Measurements from ENCODE around the gene RGP1.

The RGP1 gene

DNA sequence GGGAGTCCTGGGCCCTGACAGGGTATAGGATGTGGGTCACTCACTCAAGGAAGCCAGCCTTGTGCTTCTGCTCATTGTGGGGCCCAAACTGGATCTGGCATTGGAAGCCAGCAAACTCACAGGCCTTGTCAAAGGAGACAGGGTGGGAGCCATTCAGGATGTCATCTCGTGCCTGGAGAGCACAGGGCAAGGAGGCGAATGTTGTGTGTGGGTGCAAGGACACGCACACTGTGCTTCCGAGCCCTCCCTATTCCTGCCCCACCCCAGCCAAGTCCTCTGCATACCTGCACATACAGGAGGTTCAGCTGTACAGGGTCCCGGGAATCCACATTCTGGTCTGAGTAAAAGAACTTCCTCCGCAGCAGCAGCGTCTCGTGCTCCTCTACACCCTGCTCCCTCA lies 25.2 kb upstream of the RGP1 start:
- H3K4me3 ChIP-seq (ENCODE audit: low read depth, low read length) = no peak overlapping the region
- no peaks in the 10 kb centered on the region for H3K27me3 ChIP-seq (replicated peaks)
- TF ChIP-seq, protein P1, sequence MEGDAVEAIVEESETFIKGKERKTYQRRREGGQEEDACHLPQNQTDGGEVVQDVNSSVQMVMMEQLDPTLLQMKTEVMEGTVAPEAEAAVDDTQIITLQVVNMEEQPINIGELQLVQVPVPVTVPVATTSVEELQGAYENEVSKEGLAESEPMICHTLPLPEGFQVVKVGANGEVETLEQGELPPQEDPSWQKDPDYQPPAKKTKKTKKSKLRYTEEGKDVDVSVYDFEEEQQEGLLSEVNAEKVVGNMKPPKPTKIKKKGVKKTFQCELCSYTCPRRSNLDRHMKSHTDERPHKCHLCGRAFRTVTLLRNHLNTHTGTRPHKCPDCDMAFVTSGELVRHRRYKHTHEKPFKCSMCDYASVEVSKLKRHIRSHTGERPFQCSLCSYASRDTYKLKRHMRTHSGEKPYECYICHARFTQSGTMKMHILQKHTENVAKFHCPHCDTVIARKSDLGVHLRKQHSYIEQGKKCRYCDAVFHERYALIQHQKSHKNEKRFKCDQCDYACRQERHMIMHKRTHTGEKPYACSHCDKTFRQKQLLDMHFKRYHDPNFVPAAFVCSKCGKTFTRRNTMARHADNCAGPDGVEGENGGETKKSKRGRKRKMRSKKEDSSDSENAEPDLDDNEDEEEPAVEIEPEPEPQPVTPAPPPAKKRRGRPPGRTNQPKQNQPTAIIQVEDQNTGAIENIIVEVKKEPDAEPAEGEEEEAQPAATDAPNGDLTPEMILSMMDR (IDR thresholded peaks at IDR 0.05; ENCODE audit: low read depth, low read length, missing control alignments) = no peak
- peaks cover 73% of the 10 kb centered on the region for H3K36me3 ChIP-seq (replicated peaks)
- no peak overlapping the region for H3K27ac ChIP-seq
- in situ Hi-C loops (cut with HindIII; ENCODE audit: low pct_ligation_motif_present, low sequenced_read_pairs) = no loop called here
- no peak for DNase-seq

DNA sequence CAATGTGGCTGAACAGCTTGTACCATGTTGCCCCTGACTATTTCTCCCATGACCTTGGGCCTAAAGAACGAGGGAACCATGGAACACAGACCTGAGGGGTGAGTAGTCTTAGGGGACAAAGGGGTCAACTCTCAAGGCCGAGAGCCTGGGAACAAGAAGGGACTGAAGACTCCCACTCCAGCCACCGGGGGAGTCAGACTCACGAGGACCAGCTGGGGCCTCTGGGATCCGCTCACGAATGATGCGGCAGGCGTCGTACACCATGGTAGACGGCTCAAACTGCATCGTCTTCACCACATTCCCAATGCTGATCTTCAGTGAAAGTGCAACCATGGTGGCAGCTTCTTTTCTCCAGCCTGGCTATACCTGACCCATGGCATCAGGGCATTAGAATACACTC lies 23.7 kb upstream of the RGP1 start:
- in situ Hi-C loops (cut with HindIII; ENCODE audit: low pct_ligation_motif_present, low sequenced_read_pairs) = no loop called here

DNA sequence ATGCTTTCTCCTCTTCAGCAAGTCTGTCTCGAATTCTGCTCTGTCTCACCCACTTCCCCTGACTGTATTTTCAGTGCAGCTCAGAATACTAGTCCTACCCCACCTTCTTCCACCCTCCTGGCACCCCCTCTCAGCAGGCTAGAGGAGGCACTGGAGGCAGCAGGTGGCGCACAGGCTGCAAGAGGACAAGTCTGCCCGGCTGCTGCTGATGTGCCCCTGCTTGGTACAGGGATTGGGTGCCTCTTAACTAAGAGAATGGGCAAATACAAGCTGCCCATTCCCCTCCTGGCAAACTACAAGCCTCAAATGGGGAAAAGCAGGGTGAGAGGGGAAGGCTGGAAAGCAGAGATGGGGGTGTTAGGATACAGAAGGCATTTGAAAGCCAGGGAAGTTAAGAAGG lies 22.2 kb upstream of the RGP1 start:
- in situ Hi-C loops (cut with HindIII; ENCODE audit: low pct_ligation_motif_present, low sequenced_read_pairs) = no loop called here
- TF ChIP-seq, protein P1 (IDR thresholded peaks at IDR 0.05; ENCODE audit: low read depth, low read length, missing control alignments) = peak; percentile 20
- DNase-seq = peak; percentile 40
- H3K4me3 ChIP-seq (ENCODE audit: low read depth, low read length) = peak overlapping the region; percentile 96
- peak overlapping the region; percentile 76 for H3K27ac ChIP-seq
- no peaks in the 10 kb centered on the region for H3K27me3 ChIP-seq (replicated peaks)
- H3K36me3 ChIP-seq (replicated peaks) = peaks cover 45% of the 10 kb centered on the region

More for the DNA sequence above, 23.7 kb upstream of the RGP1 start:
- Histone ChIP-seq H3K4me3 (ENCODE audit: low read depth, low read length) (no peak overlapping the region), H3K27me3 (replicated peaks) (no peaks in the 10 kb centered on the region), H3K27ac (no peak overlapping the region), H3K36me3 (replicated peaks) (peaks cover 59% of the 10 kb centered on the region)
- no peak for DNase-seq
- TF ChIP-seq, protein P1 (IDR thresholded peaks at IDR 0.05; ENCODE audit: low read depth, low read length, missing control alignments) = peak; percentile 13

DNA sequence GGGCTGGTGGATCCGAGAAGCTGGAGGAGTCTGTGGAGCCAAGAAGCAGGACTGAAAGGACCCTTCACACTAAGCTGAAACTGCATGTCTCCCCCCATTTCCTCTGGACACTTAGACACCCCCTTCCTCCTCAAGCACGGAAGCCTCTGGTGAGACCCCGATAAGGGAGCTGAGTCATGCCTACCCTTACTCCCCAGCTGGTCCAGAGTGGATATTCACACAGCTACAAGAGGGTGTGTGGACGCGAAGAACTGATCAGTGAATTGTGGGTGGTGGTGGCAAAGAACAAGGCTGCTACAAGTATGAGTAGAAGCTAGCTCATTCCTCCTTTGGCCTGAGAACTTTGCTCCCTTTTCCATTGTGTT lies 21.4 kb upstream of the RGP1 start:
- DNase-seq = peak; percentile 68
- Histone ChIP-seq H3K36me3 (replicated peaks) (peaks cover 38% of the 10 kb centered on the region), H3K4me3 (ENCODE audit: low read depth, low read length) (peak overlapping the region; percentile 96)

DNA sequence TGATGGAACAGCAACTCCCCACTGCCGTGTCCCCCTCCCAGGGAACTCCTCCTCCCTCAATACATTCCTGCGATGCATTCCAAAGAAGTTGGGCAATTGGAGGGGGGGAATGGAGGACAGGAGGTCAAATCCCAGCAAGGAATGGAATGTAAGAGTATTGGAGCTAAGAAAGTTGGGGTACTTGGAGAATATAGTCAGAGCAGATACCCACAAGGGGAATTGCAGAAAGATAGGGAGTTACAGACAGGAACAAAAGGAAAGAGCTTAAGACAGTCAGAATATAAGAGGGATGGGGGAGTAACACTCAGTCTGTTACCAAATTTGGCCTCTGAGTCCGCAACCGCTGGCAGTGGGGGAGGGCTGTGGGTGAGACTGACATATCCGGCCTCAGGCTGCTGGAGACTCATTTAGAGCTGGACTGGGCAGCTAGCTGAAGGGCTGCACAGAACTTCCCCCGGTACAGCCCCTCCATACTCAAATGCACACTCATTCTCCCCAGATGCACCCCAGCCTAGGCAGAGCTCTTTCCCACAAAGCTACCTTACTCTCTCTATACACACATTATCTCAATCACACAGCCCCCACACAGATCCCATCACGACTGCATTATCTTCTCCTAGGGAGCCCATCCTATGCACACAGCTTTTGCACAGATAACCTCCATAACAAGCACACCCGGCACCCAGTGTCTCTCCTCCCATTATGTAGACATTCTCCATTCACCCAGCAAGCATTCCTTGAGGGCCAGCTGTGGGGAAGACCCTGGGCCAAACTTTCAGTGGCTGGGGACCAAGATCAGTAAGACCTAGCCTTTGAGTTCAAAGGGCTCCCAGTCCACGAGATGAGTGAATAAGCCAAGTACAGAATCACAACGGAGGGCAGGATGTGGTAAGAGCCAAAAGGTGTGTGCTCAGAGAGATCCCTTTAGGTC lies 20.8 kb upstream of the RGP1 start:
- peak overlapping the region; percentile 76 for H3K27ac ChIP-seq
- TF ChIP-seq, protein P1 (IDR thresholded peaks at IDR 0.05; ENCODE audit: low read depth, low read length, missing control alignments) = no peak
- in situ Hi-C loops (cut with HindIII; ENCODE audit: low pct_ligation_motif_present, low sequenced_read_pairs) = no loop called here
- peaks cover 31% of the 10 kb centered on the region for H3K36me3 ChIP-seq (replicated peaks)
- DNase-seq = peak; percentile 82
- peak overlapping the region; percentile 96 for H3K4me3 ChIP-seq (ENCODE audit: low read depth, low read length)
- H3K27me3 ChIP-seq (replicated peaks) = no peaks in the 10 kb centered on the region

More for the DNA sequence above, 21.4 kb upstream of the RGP1 start:
- in situ Hi-C loops (cut with HindIII; ENCODE audit: low pct_ligation_motif_present, low sequenced_read_pairs) = no loop called here
- Histone ChIP-seq H3K27me3 (replicated peaks) (no peaks in the 10 kb centered on the region), H3K27ac (peak overlapping the region; percentile 76)
- TF ChIP-seq, protein P1 (IDR thresholded peaks at IDR 0.05; ENCODE audit: low read depth, low read length, missing control alignments) = no peak

Data from brain microvascular endothelial cell (primary cell).